ENCODE data around the gene WWP2. TPM values are rescaled to one million over a fixed set of nuclear protein-coding genes. Genes with fewer than 3 reads are reported as not detected.

Gene WWP2
- polyA plus RNA-seq, 1 donor from 2014 or later, result 11.9 TPM

GRCh38 chr16:69921127-69921526 is 159.0 kb downstream of the WWP2 start:
- H3K9me3 ChIP-seq (ENCODE audit: low read length), result no peaks in the 10 kb centered on the region
- H2AFZ ChIP-seq (ENCODE audit: low read depth, low read length), result no peak overlapping the region
- no peaks in the 10 kb centered on the region for H3F3A ChIP-seq (ENCODE audit: insufficient read depth, low read length, poor library complexity, severe bottlenecking)
- no peaks in the 10 kb centered on the region for H3K79me2 ChIP-seq (replicated peaks; ENCODE audit: insufficient read depth, low read length)
- no peak overlapping the region for H3K27ac ChIP-seq (ENCODE audit: low read length)
- H3K4me3 ChIP-seq (ENCODE audit: low read length), result no peak overlapping the region
- TF ChIP-seq, protein P1, sequence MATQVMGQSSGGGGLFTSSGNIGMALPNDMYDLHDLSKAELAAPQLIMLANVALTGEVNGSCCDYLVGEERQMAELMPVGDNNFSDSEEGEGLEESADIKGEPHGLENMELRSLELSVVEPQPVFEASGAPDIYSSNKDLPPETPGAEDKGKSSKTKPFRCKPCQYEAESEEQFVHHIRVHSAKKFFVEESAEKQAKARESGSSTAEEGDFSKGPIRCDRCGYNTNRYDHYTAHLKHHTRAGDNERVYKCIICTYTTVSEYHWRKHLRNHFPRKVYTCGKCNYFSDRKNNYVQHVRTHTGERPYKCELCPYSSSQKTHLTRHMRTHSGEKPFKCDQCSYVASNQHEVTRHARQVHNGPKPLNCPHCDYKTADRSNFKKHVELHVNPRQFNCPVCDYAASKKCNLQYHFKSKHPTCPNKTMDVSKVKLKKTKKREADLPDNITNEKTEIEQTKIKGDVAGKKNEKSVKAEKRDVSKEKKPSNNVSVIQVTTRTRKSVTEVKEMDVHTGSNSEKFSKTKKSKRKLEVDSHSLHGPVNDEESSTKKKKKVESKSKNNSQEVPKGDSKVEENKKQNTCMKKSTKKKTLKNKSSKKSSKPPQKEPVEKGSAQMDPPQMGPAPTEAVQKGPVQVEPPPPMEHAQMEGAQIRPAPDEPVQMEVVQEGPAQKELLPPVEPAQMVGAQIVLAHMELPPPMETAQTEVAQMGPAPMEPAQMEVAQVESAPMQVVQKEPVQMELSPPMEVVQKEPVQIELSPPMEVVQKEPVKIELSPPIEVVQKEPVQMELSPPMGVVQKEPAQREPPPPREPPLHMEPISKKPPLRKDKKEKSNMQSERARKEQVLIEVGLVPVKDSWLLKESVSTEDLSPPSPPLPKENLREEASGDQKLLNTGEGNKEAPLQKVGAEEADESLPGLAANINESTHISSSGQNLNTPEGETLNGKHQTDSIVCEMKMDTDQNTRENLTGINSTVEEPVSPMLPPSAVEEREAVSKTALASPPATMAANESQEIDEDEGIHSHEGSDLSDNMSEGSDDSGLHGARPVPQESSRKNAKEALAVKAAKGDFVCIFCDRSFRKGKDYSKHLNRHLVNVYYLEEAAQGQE (IDR thresholded peaks at IDR 0.05; ENCODE audit: borderline replicate concordance), result no peak
- TF ChIP-seq EZH2 (IDR thresholded peaks at IDR 0.05; ENCODE audit: borderline replicate concordance, insufficient read depth, low read length, poor library complexity, severe bottlenecking) (no peak), RAD21 (conservative IDR thresholded peaks at IDR 0.05) (no peak), TAF1 (IDR thresholded peaks at IDR 0.05; ENCODE audit: low read depth) (no peak), CTCF (IDR thresholded peaks at IDR 0.05; ENCODE audit: poor library complexity, severe bottlenecking) (no peak), SMC3 (conservative IDR thresholded peaks at IDR 0.05; ENCODE audit: poor library complexity) (no peak), MXI1 (conservative IDR thresholded peaks at IDR 0.05; ENCODE audit: poor library complexity, severe bottlenecking) (no peak), POLR2AphosphoS5 (IDR thresholded peaks at IDR 0.05) (no peak), EP300 (conservative IDR thresholded peaks at IDR 0.05; ENCODE audit: poor library complexity, severe bottlenecking) (no peak)
- H3K9ac ChIP-seq (ENCODE audit: low read length), result no peak overlapping the region
- no peaks in the 10 kb centered on the region for H3K9me2 ChIP-seq (ENCODE audit: insufficient read depth, low read length)
- no peaks in the 10 kb centered on the region for H3K27me3 ChIP-seq (ENCODE audit: insufficient read depth, low read depth, low read length)
- H3K4me2 ChIP-seq (ENCODE audit: low read length), result no peak overlapping the region
- H4K20me1 ChIP-seq (ENCODE audit: insufficient read depth), result no peaks in the 10 kb centered on the region
- no peaks in the 10 kb centered on the region for H3K36me3 ChIP-seq (ENCODE audit: insufficient read depth, low read length)

GRCh38 chr16:69922200-69922599 is 160.1 kb downstream of the WWP2 start:
- TF ChIP-seq MXI1 (conservative IDR thresholded peaks at IDR 0.05; ENCODE audit: poor library complexity, severe bottlenecking) (no peak), EP300 (conservative IDR thresholded peaks at IDR 0.05; ENCODE audit: poor library complexity, severe bottlenecking) (no peak), SMC3 (conservative IDR thresholded peaks at IDR 0.05; ENCODE audit: poor library complexity) (no peak), EZH2 (IDR thresholded peaks at IDR 0.05; ENCODE audit: borderline replicate concordance, insufficient read depth, low read length, poor library complexity, severe bottlenecking) (no peak), RAD21 (conservative IDR thresholded peaks at IDR 0.05) (no peak), TAF1 (IDR thresholded peaks at IDR 0.05; ENCODE audit: low read depth) (no peak), POLR2AphosphoS5 (IDR thresholded peaks at IDR 0.05) (no peak), CTCF (IDR thresholded peaks at IDR 0.05; ENCODE audit: poor library complexity, severe bottlenecking) (no peak)
- TF ChIP-seq, protein P1 (IDR thresholded peaks at IDR 0.05; ENCODE audit: borderline replicate concordance), result no peak
- no peak overlapping the region for H3K27ac ChIP-seq (ENCODE audit: low read length)
- H3K9me3 ChIP-seq (ENCODE audit: low read length), result no peaks in the 10 kb centered on the region
- H3F3A ChIP-seq (ENCODE audit: insufficient read depth, low read length, poor library complexity, severe bottlenecking), result no peaks in the 10 kb centered on the region
- no peaks in the 10 kb centered on the region for H3K36me3 ChIP-seq (ENCODE audit: insufficient read depth, low read length)
- no peak overlapping the region for H3K4me3 ChIP-seq (ENCODE audit: low read length)
- H3K9ac ChIP-seq (ENCODE audit: low read length), result no peak overlapping the region
- H3K9me2 ChIP-seq (ENCODE audit: insufficient read depth, low read length), result no peaks in the 10 kb centered on the region
- no peak overlapping the region for H2AFZ ChIP-seq (ENCODE audit: low read depth, low read length)
- H3K79me2 ChIP-seq (replicated peaks; ENCODE audit: insufficient read depth, low read length), result no peaks in the 10 kb centered on the region
- no peaks in the 10 kb centered on the region for H3K27me3 ChIP-seq (ENCODE audit: insufficient read depth, low read depth, low read length)
- no peaks in the 10 kb centered on the region for H4K20me1 ChIP-seq (ENCODE audit: insufficient read depth)
- no peak overlapping the region for H3K4me2 ChIP-seq (ENCODE audit: low read length)
